GM12872 (cell line): ENCODE measurements around the gene GOLGA6A.
"Not testable (repeated sequence)": the region's sequence is repeated elsewhere in the genome, so short reads cannot be mapped to it uniquely, and the experiment has no call there.

Source experiments
- TF ChIP-seq, protein P1 (sequence below): IDR thresholded peaks from 3 replicates; pipeline ENCODE4 v1.5.1; 2011; ENCODE audit warnings: low read depth, mild to moderate bottlenecking, low read length, moderate library complexity; ENCODE audit not compliant: insufficient read depth

Gene GOLGA6A, protein sequence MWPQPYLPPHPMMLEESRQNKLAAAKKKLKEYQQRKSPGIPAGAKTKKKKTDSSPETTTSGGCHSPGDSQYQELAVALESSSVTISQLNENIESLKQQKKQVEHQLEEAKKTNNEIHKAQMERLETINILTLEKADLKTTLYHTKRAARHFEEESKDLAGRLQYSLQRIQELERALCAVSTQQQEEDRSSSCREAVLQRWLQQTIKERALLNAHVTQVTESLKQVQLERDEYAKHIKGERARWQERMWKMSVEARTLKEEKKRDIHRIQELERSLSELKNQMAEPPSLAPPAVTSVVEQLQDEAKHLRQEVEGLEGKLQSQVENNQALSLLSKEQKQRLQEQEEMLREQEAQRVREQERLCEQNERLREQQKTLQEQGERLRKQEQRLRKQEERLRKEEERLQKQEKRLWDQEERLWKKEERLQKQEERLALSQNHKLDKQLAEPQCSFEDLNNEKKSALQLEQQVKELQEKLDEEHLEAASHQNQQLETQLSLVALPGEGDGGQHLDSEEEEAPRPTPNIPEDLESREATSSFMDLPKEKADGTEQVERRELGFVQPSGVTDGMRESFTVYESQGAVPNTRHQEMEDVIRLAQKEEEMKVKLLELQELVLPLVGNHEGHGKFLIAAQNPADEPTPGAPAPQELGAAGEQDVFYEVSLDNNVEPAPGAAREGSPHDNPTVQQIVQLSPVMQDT

GRCh38 chr15:74082450-74082849 is at the start of gene GOLGA6A:
TSS of gene GOLGA6A (minus strand) at chr15:74082550. CDS start at chr15:74082509, 41 bp downstream.
- TF ChIP-seq, protein P1, sequence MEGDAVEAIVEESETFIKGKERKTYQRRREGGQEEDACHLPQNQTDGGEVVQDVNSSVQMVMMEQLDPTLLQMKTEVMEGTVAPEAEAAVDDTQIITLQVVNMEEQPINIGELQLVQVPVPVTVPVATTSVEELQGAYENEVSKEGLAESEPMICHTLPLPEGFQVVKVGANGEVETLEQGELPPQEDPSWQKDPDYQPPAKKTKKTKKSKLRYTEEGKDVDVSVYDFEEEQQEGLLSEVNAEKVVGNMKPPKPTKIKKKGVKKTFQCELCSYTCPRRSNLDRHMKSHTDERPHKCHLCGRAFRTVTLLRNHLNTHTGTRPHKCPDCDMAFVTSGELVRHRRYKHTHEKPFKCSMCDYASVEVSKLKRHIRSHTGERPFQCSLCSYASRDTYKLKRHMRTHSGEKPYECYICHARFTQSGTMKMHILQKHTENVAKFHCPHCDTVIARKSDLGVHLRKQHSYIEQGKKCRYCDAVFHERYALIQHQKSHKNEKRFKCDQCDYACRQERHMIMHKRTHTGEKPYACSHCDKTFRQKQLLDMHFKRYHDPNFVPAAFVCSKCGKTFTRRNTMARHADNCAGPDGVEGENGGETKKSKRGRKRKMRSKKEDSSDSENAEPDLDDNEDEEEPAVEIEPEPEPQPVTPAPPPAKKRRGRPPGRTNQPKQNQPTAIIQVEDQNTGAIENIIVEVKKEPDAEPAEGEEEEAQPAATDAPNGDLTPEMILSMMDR: not testable (repeated sequence)

DNA sequence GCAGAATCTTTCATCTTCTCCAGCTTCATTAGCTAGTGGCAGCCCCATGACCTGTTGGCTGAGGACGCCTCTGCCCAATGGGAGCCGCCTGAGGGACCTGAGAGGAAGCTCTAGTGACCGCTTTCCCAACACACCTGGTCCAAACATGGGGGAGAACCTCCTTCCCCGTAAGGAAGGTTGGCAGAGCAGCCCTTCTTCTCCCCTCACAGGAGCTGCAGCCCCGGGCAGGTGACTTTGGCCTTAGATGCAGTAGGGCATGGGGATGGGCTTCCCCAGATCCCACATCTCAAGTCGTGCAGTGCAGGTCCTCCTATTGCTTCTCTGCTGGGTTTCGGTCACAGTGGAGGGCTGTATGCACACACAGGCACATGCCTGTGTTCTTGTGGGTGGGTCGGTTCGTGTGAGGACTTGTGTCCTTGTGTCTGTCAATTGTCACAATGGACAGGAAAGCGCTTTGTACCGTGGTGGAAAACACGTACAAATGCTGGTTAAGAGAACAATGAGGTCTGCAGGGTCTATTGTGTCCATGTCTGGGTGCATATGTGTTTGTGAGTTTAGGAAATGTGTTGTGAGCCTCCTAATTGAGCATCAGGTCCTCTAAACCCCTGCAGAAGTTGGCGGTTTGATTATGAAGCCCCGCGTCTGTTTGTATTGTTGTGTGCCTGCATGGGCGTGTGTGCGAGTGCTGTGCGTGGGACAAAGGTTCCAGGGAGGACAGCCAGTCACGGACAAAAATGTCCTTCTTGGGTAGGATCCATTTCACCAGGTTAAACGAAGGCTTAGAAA is 49.5 kb upstream of the GOLGA6A start:
- TF ChIP-seq, protein P1: no peak

- TF ChIP-seq, protein P1: no peak
Observed at GRCh38 chr15:74130849-74131627, 48.7 kb upstream of the GOLGA6A start.

GRCh38 chr15:74130155-74130848 is 48.0 kb upstream of the GOLGA6A start, which contains the start of gene ISLR2:
TSS of gene ISLR2 (plus strand) at chr15:74130586. CDS start at chr15:74132755, 2,169 bp downstream.
- TF ChIP-seq, protein P1: no peak

- TF ChIP-seq, protein P1: no peak
Observed at GRCh38 chr15:74129586-74130154, 47.3 kb upstream of the GOLGA6A start.

GRCh38 chr15:74128785-74129585 is 46.6 kb upstream of the GOLGA6A start:
- TF ChIP-seq, protein P1: no peak
